ENCODE results near the gene PRRT2.

- TF ChIP-seq CTCF (IDR thresholded peaks at IDR 0.05) (no peak), ZFX (IDR thresholded peaks at IDR 0.05; ENCODE audit: borderline replicate concordance) (no peak)
Measured at GRCh38 chr16:29858974-29859373, 47.0 kb downstream of the PRRT2 start.

All from 22Rv1 (cell line).